Spleen (tissue), 11 donors: ENCODE measurements around the gene HUS1. TPM values are rescaled to one million over a fixed set of nuclear protein-coding genes. Genes with fewer than 3 reads are reported as not detected.
A peak's percentile ranks its signal among the peaks of the same experiment; 100 is the strongest.

Source experiments
- DNase-seq: peaks from one replicate; pipeline ENCODE4 v3.0.0-alpha.2; 2020
- H3K27ac ChIP-seq, 8 donors: fragments of 200-600 bp; sonication (generic) in 7 of 8; 1 replicate in 4 of 8; 2 replicates in 4 of 8; pipeline versions ENCODE4 v1.5.0 to v1.8.0; 2016 to 2021; ENCODE audit warnings: inconsistent platforms in 4 of 8, mild to moderate bottlenecking in 4 of 8, moderate library complexity in 1 of 8
- H3K27me3 ChIP-seq, 7 donors: fragments of 200-600 bp; sonication (generic) in 6 of 7; replicated peaks in 1 of 7; 1 replicate in 4 of 7; 2 replicates in 3 of 7; pipeline versions ENCODE4 v1.5.0 to v1.8.0; 2016 to 2021; ENCODE audit warnings: inconsistent platforms in 3 of 7, mild to moderate bottlenecking in 1 of 7
- H3K36me3 ChIP-seq, 6 donors: fragments of 200-600 bp; sonication (generic) in 5 of 6; 1 replicate in 4 of 6; 2 replicates in 2 of 6; pipeline versions ENCODE4 v1.5.0 to v1.8.0; 2016 to 2021; ENCODE audit warnings: inconsistent platforms in 2 of 6
- H3K4me1 ChIP-seq, 6 donors: fragments of 200-600 bp; sonication (generic) in 5 of 6; 1 replicate in 3 of 6; 2 replicates in 3 of 6; pipeline versions ENCODE4 v1.5.0 to v1.8.0; 2016 to 2021; ENCODE audit warnings: inconsistent platforms in 3 of 6
- H3K4me3 ChIP-seq, 8 donors: fragments of 200-600 bp; sonication (generic) in 7 of 8; 1 replicate in 4 of 8; 2 replicates in 4 of 8; pipeline versions ENCODE4 v1.5.0 to v1.8.0; 2016 to 2021; ENCODE audit warnings: inconsistent platforms in 4 of 8, mild to moderate bottlenecking in 4 of 8, moderate library complexity in 2 of 8
- H3K9me3 ChIP-seq, 8 donors: fragments of 200-600 bp; sonication (generic) in 7 of 8; 1 replicate in 4 of 8; 2 replicates in 4 of 8; pipeline versions ENCODE4 v1.5.0 to v1.8.0; 2016 to 2021; ENCODE audit warnings: inconsistent platforms in 4 of 8
- CTCF ChIP-seq, 11 experiments: fragments of 200-600 bp in 7 of 11; fragments of 450-650 bp in 4 of 11; sonication (generic) in 4 of 11; IDR thresholded peaks in 8 of 11; conservative IDR thresholded peaks in 3 of 11; 1 replicate in 7 of 11; 2 replicates in 4 of 11; pipeline versions ENCODE4 v1.4.0 to v1.8.0; 2016 to 2021; ENCODE audit warnings: antibody characterized with exemption in 11 of 11, inconsistent platforms in 4 of 11, mild to moderate bottlenecking in 1 of 11
- POLR2A ChIP-seq, 3 donors: fragments of 450-650 bp; IDR thresholded peaks; one replicate each; pipeline ENCODE4 v1.5.1; 2017; ENCODE audit warnings: antibody characterized with exemption in 3 of 3, mild to moderate bottlenecking in 1 of 3
- POLR2AphosphoS5 ChIP-seq, 3 donors: sonication (generic); formaldehyde crosslinking; IDR thresholded peaks; one replicate each; pipeline ENCODE4 v1.5.1; 2017; ENCODE audit warnings: antibody characterized with exemption in 3 of 3
- WGBS, 5 donors: extraction: QIAGEN DNeasy Blood & Tissue Kit in 3 of 5; methylation state at CpG; one replicate each; pipeline versions ENCODE4 v1.1.5 to v1.1.7; 2013 to 2018; 5-methylcytosine and 5-hydroxymethylcytosine counted together
- intact Hi-C: fragments of 100-400 bp; cut with DNase I; formaldehyde crosslinking; loops from one replicate; pipeline ENCODE4 v1.15.0; 2023; ENCODE audit warnings: low total_unique reads
- polyA plus RNA-seq, 3 donors: library from polyadenylated mRNA; stranded (reverse); fragments of 200-250 nt; gene quantifications; one replicate each; pipeline ENCODE4 v1.2.1, GENCODE V29; 2013
- total RNA-seq, 7 donors: library from RNA; depleted of rRNA in 3 of 7; stranded (reverse); fragments of >200 nt in 3 of 7; fragmentation: NEBNext Ultra II Directional in 4 of 7; extraction: Animal tissue kit (Norgen Biotek cat#: 25700) in 4 of 7; gene quantifications; one replicate each; pipeline versions ENCODE4 v1.1.0 to v1.2.1, GENCODE V29; 2016 to 2021
- donor health status: healthy with polysubstance abuse.
- donor health status: DM: no; HTN: no; CAD: no; lungs with moderate emphysema.
- donor health status: DM: no; HTN: no; CAD: no.
- donor health status: Bipolar disorder and iron deficiency.
- donor health status: healthy.
- donor health status: DM: no; HTN: no; CAD: no.
- donor health status: DM: yes; HTN: yes; CAD: no.

The HUS1 gene
- total and polyA plus RNA-seq, 10 donors, result 4.8 to 74.2 (median 33.2) TPM

- Histone ChIP-seq H3K4me3 (no peak within 1 kb of the TSS), H3K36me3 (no peaks in the 10 kb centered on the region), H3K9me3 (no peaks in the 10 kb centered on the region), H3K27me3 (no peaks in the 10 kb centered on the region), H3K4me1 (peaks cover 0 to 34% (median 14%) of the 10 kb centered on the region in 6 donors), H3K27ac (no peak within 1 kb of the TSS)
- 80 to 88% (median 87%) methylated on average over 7 of the region's 7 CpGs for WGBS, 5 donors
- TF ChIP-seq POLR2AphosphoS5 (IDR thresholded peaks at IDR 0.05) (no peak), CTCF (IDR thresholded peaks at IDR 0.05 in 8 of 11, conservative IDR thresholded peaks at IDR 0.05 in 3 of 11) (no peak), POLR2A (IDR thresholded peaks at IDR 0.05) (no peak)
- DNase-seq, result no peak
- intact Hi-C loops, result loop anchor here (5.0 kb wide), 1 partner anchor 164 kb away; no protein-coding TSS in a partner anchor
Observed at GRCh38 chr7:47948141-47948790, 31.1 kb downstream of the HUS1 start, which contains the start of gene PKD1L1. Gene PKD1L1 (minus strand): TSS chr7:47948466. CDS start chr7:47948440, 26 bp downstream.

- WGBS, 5 donors, result 87 to 96% (median 93%) methylated on average over 6 to 7 of the region's 7 CpGs
- no peak for DNase-seq
- no peaks in the 10 kb centered on the region for H3K9me3 ChIP-seq
- intact Hi-C loops, result loop anchor here (5.0 kb wide), 1 partner anchor 165 kb away; no protein-coding TSS in a partner anchor
- TF ChIP-seq POLR2AphosphoS5 (IDR thresholded peaks at IDR 0.05), result no peak
- TF ChIP-seq POLR2A (IDR thresholded peaks at IDR 0.05), result no peak
- TF ChIP-seq CTCF (IDR thresholded peaks at IDR 0.05 in 8 of 11, conservative IDR thresholded peaks at IDR 0.05 in 3 of 11), result no peak
- no peak overlapping the region for H3K4me3 ChIP-seq
- H3K36me3 ChIP-seq, result no peaks in the 10 kb centered on the region
- no peak overlapping the region for H3K27ac ChIP-seq
- peaks cover 0 to 39% (median 14%) of the 10 kb centered on the region in 6 donors for H3K4me1 ChIP-seq
- no peaks in the 10 kb centered on the region for H3K27me3 ChIP-seq
Observed at GRCh38 chr7:47947355-47947749, 32.1 kb downstream of the HUS1 start.

GRCh38 chr7:47946581-47947354, 32.6 kb downstream of the HUS1 start:
- no peak for DNase-seq
- Histone ChIP-seq H3K4me1 (peaks cover 0 to 45% (median 17%) of the 10 kb centered on the region in 6 donors), H3K9me3 (no peaks in the 10 kb centered on the region), H3K4me3 (no peak overlapping the region), H3K36me3 (no peaks in the 10 kb centered on the region), H3K27ac (peak overlapping the region in 1 of 8 donors; percentile 11), H3K27me3 (no peaks in the 10 kb centered on the region)
- WGBS, 5 donors, result 75 to 82% (median 81%) methylated on average over 7 of the region's 7 CpGs
- TF ChIP-seq POLR2A (IDR thresholded peaks at IDR 0.05), result no peak
- no peak for TF ChIP-seq POLR2AphosphoS5 (IDR thresholded peaks at IDR 0.05)
- TF ChIP-seq CTCF (IDR thresholded peaks at IDR 0.05 in 8 of 11, conservative IDR thresholded peaks at IDR 0.05 in 3 of 11), result no peak
- intact Hi-C loops, result loop anchor here (5.0 kb wide), 1 partner anchor 166 kb away; no protein-coding TSS in a partner anchor
